HG02938 (cell line): Measurements from ENCODE around the gene UTF1.
"Not testable (repeated sequence)": the region's sequence is repeated elsewhere in the genome, so short reads cannot be mapped to it uniquely, and the experiment has no call there.

ENCODE experiments used
- ATAC-seq: cut with Tn5 transposase; IDR thresholded peaks from one replicate; pipeline ENCODE4 v1.9.1; 2021; ENCODE audit warnings: mild to moderate bottlenecking, moderate library complexity; ENCODE audit not compliant: unreplicated experiment

Gene UTF1

GRCh38 chr10:133261726-133262325 lies 31.8 kb downstream of the UTF1 start:
- peak; percentile 38 for ATAC-seq

- no peak for ATAC-seq
Observed at GRCh38 chr10:133262696-133263095, 32.7 kb downstream of the UTF1 start.

- no peak for ATAC-seq
Observed at GRCh38 chr10:133263674-133264073, 33.7 kb downstream of the UTF1 start.

- no peak for ATAC-seq
Observed at GRCh38 chr10:133264461-133264860, 34.4 kb downstream of the UTF1 start.

DNA sequence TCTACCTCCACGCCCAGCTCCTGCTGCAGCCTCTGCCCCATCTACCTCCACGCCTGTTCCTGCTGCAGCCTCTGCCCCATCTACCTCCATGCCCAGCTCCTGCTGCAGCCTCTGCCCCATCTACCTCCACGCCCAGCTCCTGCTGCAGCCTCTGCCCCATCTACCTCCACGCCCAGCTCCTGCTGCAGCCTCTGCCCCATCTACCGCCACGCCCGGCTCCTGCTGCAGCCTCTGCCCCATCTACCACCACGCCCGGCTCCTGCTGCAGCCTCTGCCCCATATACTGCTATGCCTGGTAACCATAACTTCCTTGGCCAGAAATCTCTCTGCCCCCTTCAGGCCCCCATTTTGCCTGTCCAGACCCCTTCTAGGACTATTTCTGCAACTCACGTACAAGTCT lies 35.0 kb downstream of the UTF1 start:
- not testable (repeated sequence) for ATAC-seq

DNA sequence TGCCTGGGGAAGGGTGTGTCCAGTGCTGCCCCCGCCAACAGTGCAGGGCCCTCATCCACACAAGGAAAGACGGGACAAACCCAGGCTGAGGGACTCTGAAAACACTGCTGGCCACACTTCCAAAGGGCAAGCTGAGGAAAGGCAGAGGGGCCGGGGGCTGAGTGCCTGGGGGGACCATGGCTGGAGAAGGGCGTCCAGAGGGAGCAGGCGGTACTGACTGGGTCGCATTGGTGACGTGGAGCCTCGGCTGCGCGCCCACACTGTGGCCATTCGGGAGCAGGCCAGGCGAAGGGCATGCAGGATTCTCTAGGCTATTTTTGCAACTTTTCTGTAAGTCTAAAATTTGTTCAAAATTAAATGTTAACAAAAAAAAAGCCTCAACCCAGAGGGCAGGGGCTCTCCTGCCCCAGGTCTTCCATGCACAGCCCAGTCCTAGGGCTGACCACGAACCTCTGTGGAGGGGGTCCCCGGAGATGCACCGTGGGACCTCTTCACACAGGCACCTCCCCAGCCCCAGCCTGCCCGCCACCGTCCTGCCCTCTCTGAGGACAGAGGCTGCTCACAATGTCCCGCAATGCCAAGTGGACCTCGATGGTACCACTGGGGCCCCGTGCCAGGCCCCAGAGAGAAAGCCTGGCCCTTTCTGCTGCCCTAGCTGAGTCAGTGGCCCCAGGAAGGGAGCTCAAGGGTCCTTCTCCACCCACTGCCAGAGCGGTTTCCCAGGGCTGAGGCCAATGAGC lies 36.2 kb downstream of the UTF1 start:
- no peak for ATAC-seq

- ATAC-seq, result no peak
Observed at GRCh38 chr10:133267293-133267692, 37.3 kb downstream of the UTF1 start.

DNA sequence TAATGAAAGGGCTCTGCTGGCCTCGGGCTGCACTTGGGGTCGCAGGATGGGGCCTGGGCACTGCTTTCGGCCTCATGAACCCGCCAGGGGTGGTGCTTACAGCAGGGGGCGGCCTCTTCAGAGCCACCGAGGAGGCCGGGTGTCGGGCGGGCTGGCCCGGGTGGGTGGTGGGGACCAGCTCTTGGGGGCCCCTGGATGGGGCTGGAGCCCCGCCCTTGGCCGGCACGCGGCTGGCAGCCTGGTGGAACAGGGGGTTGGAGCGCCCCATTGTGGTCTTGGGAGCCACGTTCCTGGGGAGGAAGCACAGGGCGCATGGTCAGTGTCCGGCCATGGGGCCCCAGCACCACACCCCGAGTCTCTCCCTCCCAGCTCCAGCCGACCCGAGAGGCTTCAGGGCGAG lies 37.8 kb downstream of the UTF1 start:
- ATAC-seq, result no peak

DNA sequence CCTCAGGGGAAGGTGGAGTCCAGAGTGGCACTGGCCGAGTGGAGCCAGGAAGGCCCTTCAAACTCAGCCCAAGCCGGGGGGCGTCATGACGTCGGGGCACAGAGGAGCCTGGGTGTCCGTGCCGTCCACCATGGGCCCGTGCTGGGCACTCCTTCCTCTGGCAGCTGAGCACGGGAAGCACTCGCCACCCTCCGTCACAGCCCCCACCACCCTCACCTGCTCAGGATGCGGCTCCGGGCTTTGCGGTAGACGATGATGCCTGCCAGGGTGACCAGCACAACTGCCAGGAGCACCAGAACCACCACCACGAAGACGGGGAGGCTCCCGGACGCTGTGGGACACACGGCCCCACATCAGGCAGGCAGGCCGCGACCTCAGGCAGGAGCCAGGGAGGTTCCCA lies 38.5 kb downstream of the UTF1 start:
- ATAC-seq, result no peak

DNA sequence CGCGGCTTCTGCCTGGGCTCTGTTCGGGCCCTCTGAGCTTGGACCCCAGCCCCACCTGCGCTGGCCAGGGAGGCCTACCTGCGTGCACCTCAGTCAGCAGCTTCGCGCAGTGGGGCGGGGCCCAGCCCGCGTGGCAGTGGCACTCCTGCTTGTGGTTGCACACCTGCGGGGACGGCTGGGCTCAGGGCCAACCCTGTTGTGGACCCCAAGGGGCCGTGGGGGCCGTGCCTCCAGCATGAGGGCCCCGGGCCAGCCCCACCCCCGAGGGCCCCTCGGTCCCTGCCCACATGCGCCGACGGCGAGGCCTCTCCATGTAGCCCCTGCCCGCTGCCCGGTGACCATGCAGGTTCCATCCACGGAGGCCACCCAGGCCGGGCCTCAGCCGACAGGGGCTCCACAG lies 39.4 kb downstream of the UTF1 start:
- no peak for ATAC-seq

GRCh38 chr10:133270204-133270603 lies 40.2 kb downstream of the UTF1 start:
- ATAC-seq, result no peak

- ATAC-seq, result no peak
Observed at GRCh38 chr10:133270773-133271297, 40.8 kb downstream of the UTF1 start.

DNA sequence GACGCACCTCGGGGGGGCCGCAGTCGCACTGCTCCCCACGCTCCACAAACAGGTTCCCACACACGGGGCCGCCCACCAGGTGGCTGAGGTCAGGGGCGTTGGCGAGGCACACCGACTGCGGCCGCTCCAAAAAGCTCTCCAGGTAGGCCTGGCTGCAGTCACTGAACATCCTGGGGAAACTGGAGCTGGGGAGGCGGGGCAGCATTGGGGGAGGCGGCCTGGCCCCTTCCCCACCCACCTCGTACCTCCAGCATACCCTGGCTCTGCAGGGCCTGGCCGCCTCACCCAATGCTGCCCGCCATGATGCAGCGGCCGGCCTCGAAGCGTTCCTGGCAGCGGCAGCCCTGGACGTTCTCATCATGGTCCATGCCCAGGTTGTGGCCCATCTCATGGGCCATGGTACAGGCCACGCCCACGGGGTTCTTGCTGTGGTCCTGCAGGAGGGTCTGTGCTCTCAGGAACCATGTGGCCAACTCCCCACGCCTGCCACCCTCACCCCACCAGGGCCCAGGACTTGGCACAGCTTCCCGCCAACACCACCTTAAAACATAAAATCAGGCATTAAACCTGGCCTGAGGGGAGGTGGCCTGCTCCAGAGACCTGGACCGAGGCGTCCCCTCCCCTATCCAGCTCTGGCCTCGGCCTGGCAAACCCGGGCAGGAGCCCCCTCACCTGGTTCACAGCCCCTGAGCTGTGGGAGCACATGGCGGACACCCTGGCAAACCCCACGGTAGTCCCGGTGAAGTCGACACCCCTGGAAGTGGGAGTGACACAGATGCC lies 41.7 kb downstream of the UTF1 start:
- ATAC-seq, result no peak

DNA sequence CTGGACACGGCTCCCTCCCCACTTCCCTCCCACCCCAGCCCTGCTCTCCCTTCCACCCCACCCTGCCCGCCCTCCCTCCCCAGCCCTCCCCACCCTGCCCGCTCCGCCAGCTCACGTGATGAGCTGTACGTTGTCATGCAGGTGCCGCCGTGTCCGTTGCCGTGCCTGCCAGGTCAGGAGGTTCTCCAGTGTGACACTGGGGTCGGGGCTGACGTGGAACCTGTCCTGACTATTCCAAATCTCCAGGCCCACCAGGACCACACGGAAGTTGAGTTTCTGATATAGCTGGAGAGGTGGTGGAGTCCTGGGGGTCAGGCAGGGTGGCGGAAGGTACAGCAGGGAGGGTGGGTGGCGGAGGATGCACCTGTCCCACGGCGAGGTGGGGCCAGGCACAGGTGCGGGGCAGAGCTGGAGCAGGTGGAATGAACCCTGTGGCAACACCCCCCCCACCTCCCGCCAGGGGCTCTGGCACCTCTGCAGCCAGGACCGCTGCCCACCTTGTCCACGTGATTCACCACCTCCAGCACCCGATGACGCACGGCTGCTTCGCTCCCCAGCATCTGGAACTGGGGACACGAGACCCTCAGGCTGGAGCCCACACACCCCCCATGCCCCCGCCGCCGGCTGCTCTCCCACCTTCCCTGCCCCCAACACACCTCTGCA lies 42.4 kb downstream of the UTF1 start:
- ATAC-seq, result no peak

GRCh38 chr10:133272964-133273420 lies 43.0 kb downstream of the UTF1 start:
- ATAC-seq, result no peak

- ATAC-seq, result no peak
Observed at GRCh38 chr10:133273534-133274143, 43.6 kb downstream of the UTF1 start.

- ATAC-seq, result peak; percentile 47
Observed at GRCh38 chr10:133274751-133275683, 45.0 kb downstream of the UTF1 start.

DNA sequence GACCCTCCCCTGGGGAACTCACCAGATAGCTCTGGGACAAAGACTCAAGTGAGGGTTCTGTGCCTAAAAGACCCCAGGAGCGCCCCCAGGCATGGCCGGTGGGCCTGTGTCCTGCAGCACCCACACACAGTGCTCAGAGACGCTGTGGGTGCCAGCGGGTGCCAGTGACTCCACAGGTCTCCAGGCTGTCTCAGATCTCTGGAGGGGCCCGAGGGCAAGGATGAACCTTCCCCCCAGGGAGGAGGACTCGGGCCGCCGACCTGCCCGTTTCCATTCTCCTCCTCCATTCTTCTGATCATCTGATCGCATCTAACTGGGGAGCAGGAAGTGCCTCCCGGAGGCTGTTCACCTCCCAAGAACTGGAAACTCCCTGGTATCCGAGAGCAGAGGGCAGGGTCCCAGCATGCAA lies 45.7 kb downstream of the UTF1 start:
- ATAC-seq, result peak; percentile 32

GRCh38 chr10:133276100-133276434 lies 46.0 kb downstream of the UTF1 start:
- ATAC-seq, result no peak
